PC-3 (cell line): ENCODE measurements around the gene DHX34. TPM values are rescaled to one million over a fixed set of nuclear protein-coding genes. Genes with fewer than 3 reads are reported as not detected.

Experiments used
- ATAC-seq: fragments of 200-7000 bp; cut with Tn5 transposase; 2 replicates; pipeline ENCODE4 v1.9.1; 2020; ENCODE audit warnings: mild to moderate bottlenecking, moderate library complexity
- BruUV-seq: library from RNA; stranded (reverse); fragments of 400-500 nt; replicated peaks from 2 replicates; lab custom pipeline; 2021; lab: Mats Ljungman, UMichigan
- CTCF ChIA-PET: fragments of 300-600 bp; sonication (Branson Sonifier 250); formaldehyde crosslinking; loops from one replicate; lab custom pipeline; 2022; ENCODE audit warnings: antibody characterized with exemption; lab: Charles Lee
- POLR2A ChIA-PET: fragments of 300-600 bp; sonication (Branson Sonifier 250); formaldehyde crosslinking; loops from one replicate; lab custom pipeline; 2022; ENCODE audit warnings: antibody characterized with exemption; ENCODE audit not compliant: unreplicated experiment; lab: Charles Lee
- DNase-seq: peaks from one replicate; pipeline ENCODE4 v3.0.0-alpha.2; 2015
- H2AFZ ChIP-seq: fragments of 300-600 bp; sonication (generic); 2 replicates; pipeline ENCODE4 v1.6.0; 2016; ENCODE audit warnings: antibody characterized with exemption, low read length
- H3F3A ChIP-seq: fragments of 300-600 bp; sonication (generic); one replicate; pipeline ENCODE4 v1.6.0; 2017; ENCODE audit warnings: antibody characterized with exemption, low read length, control low read depth, mild to moderate bottlenecking; ENCODE audit not compliant: unreplicated experiment
- H3K27ac ChIP-seq: fragments of 300-600 bp; sonication (generic); 2 replicates; pipeline ENCODE4 v1.5.1; 2016; ENCODE audit warnings: mild to moderate bottlenecking, low read length
- H3K27me3 ChIP-seq: fragments of 300-600 bp; sonication (generic); 2 replicates; pipeline ENCODE4 v1.6.1; 2016; ENCODE audit warnings: low read length, mixed read lengths
- H3K36me3 ChIP-seq: fragments of 300-600 bp; sonication (generic); 2 replicates; pipeline ENCODE4 v1.6.1; 2016; ENCODE audit warnings: low read depth, mixed run types, low read length, mixed read lengths
- H3K4me1 ChIP-seq: fragments of 300-600 bp; sonication (generic); 2 replicates; pipeline ENCODE4 v1.5.1; 2016; ENCODE audit warnings: low read length; ENCODE audit not compliant: insufficient read depth
- H3K4me2 ChIP-seq: fragments of 300-600 bp; sonication (generic); 2 replicates; pipeline ENCODE4 v1.6.0; 2016; ENCODE audit warnings: low read length
- H3K4me3 ChIP-seq: fragments of 300-600 bp; sonication (generic); 2 replicates; pipeline ENCODE4 v1.5.1; 2016; ENCODE audit warnings: mild to moderate bottlenecking, low read length, mixed read lengths
- H3K79me2 ChIP-seq: fragments of 300-600 bp; sonication (generic); 2 replicates; pipeline ENCODE4 v1.6.1; 2017; ENCODE audit warnings: low read length, mixed read lengths
- H3K9ac ChIP-seq: fragments of 300-600 bp; sonication (generic); 2 replicates; pipeline ENCODE4 v1.6.0; 2016; ENCODE audit warnings: mild to moderate bottlenecking, low read length
- H3K9me2 ChIP-seq: fragments of 300-600 bp; sonication (generic); replicated peaks from 2 replicates; pipeline ENCODE4 v1.6.1; 2016; ENCODE audit warnings: mixed run types, low read length, mixed read lengths
- H3K9me3 ChIP-seq: fragments of 300-600 bp; sonication (generic); 2 replicates; pipeline ENCODE4 v1.6.1; 2016; ENCODE audit warnings: low read length, mixed read lengths
- H4K20me1 ChIP-seq: fragments of 300-600 bp; sonication (generic); 2 replicates; pipeline ENCODE4 v1.6.1; 2016; ENCODE audit warnings: low read length, mixed read lengths
- EZH2 ChIP-seq: fragments of 300-600 bp; sonication (generic); IDR thresholded peaks from one replicate; pipeline ENCODE4 v1.6.1; 2017; ENCODE audit warnings: antibody characterized with exemption, mild to moderate bottlenecking, low read length; ENCODE audit not compliant: unreplicated experiment
- EZH2phosphoT487 ChIP-seq: fragments of 300-600 bp; sonication (generic); IDR thresholded peaks from 2 replicates; pipeline ENCODE4 v1.6.1; 2018; ENCODE audit warnings: mild to moderate bottlenecking, antibody characterized with exemption, low read length, borderline replicate concordance
- intact Hi-C: fragments of 100-400 bp; cut with micrococcal nuclease; formaldehyde crosslinking; loops from 2 replicates; pipeline ENCODE4 v1.9.0; 2023
- total RNA-seq: library from RNA; depleted of rRNA; stranded (reverse); fragments of >200 nt; gene quantifications from 2 replicates; pipeline ENCODE4 v1.2.3, GENCODE V29; 2014
- TF ChIP-seq, protein P1 (sequence below): fragments of 300-600 bp; sonication (generic); conservative IDR thresholded peaks from 2 replicates; pipeline ENCODE4 v1.5.1; 2017; ENCODE audit warnings: antibody characterized with exemption, low read depth, mild to moderate bottlenecking, low read length

The DHX34 gene
- total RNA-seq, 1 experiment from 2014 or later: 28.3 TPM

DNA sequence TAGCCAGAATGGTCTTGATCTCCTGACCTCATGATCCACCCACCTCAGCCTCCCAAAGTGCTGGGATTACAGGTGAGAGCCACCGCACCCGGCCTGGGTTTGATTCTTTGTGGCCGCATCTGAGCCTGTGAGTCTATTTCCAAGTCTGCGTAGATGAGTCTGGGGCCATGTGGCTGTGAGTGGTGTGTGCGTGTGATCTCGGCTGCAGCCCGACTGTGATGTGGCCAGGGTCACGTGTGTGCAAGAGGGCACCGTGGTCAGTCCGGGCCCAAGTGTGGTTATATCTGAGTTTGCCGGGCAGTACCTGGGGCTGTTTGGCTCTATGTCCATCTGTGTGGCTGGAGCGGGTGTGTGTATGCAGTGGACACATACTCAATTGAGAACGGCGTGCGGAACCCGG, 64.8 kb downstream of the DHX34 start:
- POLR2A ChIA-PET: no interaction called here
- H3K27me3 ChIP-seq: peaks cover 19% of the 10 kb centered on the region
- H3K9me3 ChIP-seq: no peaks in the 10 kb centered on the region
- H3K79me2 ChIP-seq: no peaks in the 10 kb centered on the region
- H3K9ac ChIP-seq: no peak overlapping the region
- H4K20me1 ChIP-seq: no peaks in the 10 kb centered on the region
- no TSS peak for BruUV-seq
- H3K36me3 ChIP-seq: no peaks in the 10 kb centered on the region
- CTCF ChIA-PET: interaction anchor here (0.5 kb wide), 1 partner anchor 22 kb away, joined by 3 read pairs; no protein-coding TSS in a partner anchor
- no peaks in the 10 kb centered on the region for H3F3A ChIP-seq
- H3K27ac ChIP-seq: no peak overlapping the region
- ATAC-seq (no peak), DNase-seq (no peak)
- TF ChIP-seq EZH2 (no peak), EZH2phosphoT487 (no peak)
- TF ChIP-seq, protein P1, sequence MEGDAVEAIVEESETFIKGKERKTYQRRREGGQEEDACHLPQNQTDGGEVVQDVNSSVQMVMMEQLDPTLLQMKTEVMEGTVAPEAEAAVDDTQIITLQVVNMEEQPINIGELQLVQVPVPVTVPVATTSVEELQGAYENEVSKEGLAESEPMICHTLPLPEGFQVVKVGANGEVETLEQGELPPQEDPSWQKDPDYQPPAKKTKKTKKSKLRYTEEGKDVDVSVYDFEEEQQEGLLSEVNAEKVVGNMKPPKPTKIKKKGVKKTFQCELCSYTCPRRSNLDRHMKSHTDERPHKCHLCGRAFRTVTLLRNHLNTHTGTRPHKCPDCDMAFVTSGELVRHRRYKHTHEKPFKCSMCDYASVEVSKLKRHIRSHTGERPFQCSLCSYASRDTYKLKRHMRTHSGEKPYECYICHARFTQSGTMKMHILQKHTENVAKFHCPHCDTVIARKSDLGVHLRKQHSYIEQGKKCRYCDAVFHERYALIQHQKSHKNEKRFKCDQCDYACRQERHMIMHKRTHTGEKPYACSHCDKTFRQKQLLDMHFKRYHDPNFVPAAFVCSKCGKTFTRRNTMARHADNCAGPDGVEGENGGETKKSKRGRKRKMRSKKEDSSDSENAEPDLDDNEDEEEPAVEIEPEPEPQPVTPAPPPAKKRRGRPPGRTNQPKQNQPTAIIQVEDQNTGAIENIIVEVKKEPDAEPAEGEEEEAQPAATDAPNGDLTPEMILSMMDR: no peak
- no peaks in the 10 kb centered on the region for H3K9me2 ChIP-seq
- intact Hi-C loops: no loop called here
- H2AFZ ChIP-seq: no peak overlapping the region
- H3K4me3 ChIP-seq: no peak overlapping the region
- H3K4me1 ChIP-seq: no peaks in the 10 kb centered on the region
- no peak overlapping the region for H3K4me2 ChIP-seq

DNA sequence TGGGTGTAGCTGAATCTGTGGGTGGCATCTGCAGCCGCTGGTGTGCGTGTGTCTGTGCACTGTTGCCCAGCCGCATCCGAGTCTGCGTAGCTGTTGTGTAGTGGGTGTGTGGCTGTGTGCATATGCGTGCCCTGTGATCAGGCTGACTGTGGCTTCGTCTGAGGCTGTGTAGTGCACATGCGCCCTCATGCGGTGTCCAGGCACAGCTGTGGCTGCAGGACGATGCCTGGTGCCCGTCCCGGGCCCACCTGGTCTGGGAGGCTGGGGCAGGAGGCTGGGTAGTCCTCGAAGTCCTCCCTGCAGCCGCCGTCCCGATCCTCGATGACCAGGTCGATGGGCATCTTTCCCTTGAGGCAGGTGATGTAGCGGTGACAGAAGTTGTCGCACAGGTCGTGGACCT, 65.4 kb downstream of the DHX34 start:
- ChIA-PET CTCF (interaction anchor here (0.5 kb wide), 2 partner anchors 23 to 66 kb away, joined by 3 to 4 read pairs; partner anchors contain the start of gene DHX34), POLR2A (no interaction called here)
- Histone ChIP-seq H3K9me3 (no peaks in the 10 kb centered on the region), H3K79me2 (no peaks in the 10 kb centered on the region), H2AFZ (no peak overlapping the region), H3K4me1 (no peaks in the 10 kb centered on the region), H3K36me3 (no peaks in the 10 kb centered on the region), H4K20me1 (no peaks in the 10 kb centered on the region), H3F3A (no peaks in the 10 kb centered on the region), H3K4me3 (no peak overlapping the region), H3K27ac (no peak overlapping the region), H3K4me2 (no peak overlapping the region), H3K9me2 (no peaks in the 10 kb centered on the region), H3K27me3 (peaks cover 20% of the 10 kb centered on the region), H3K9ac (no peak overlapping the region)
- ATAC-seq (peak; percentile 93), DNase-seq (peak; percentile 57)
- intact Hi-C loops: no loop called here
- no TSS peak for BruUV-seq
- no peak for TF ChIP-seq EZH2
- TF ChIP-seq, protein P1: peak; percentile 55

DNA sequence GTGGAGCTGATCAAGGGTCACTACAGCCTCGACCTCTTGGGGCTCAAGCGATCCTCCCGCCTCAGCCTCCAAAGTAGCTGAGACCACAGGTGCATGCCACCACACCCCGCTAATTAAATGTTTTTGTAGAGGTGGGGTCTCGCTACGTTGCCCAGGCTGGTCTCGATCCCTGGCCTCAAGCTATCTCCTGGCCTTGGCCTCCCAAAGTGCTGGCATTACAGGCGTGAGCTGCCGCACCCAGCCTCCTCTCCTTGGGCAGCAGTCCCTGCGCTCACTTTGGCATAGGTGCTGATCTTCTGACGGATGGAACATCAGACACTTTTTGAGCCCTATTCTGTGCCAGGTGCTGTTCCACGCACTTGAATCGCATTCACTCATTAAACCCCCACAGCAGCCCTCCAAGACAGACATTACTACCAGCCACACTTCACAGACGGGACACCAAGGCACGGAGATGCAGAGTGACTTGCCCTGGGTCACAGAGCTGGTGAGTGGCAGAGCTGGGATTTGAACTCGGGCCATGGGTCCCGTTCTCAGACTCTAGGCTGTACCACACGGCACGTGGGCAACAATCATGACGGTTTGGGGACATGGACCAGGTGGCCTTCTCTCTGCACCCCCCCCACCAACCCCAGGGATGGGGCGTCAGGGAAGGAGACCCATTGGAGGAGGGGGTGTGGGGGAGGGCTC, 67.0 kb downstream of the DHX34 start:
- no peak overlapping the region for H2AFZ ChIP-seq
- DNase-seq: no peak
- H3K9me2 ChIP-seq: no peaks in the 10 kb centered on the region
- CTCF ChIA-PET: no interaction called here
- H4K20me1 ChIP-seq: no peaks in the 10 kb centered on the region
- H3K4me3 ChIP-seq: no peak overlapping the region
- no peak overlapping the region for H3K9ac ChIP-seq
- H3K79me2 ChIP-seq: no peaks in the 10 kb centered on the region
- no peak overlapping the region for H3K27ac ChIP-seq
- no peak for ATAC-seq
- H3K4me1 ChIP-seq: no peaks in the 10 kb centered on the region
- H3K27me3 ChIP-seq: peaks cover 32% of the 10 kb centered on the region
- no TSS peak for BruUV-seq
- H3K9me3 ChIP-seq: no peaks in the 10 kb centered on the region
- no peaks in the 10 kb centered on the region for H3F3A ChIP-seq
- no peak overlapping the region for H3K4me2 ChIP-seq
- POLR2A ChIA-PET: no interaction called here
- TF ChIP-seq EZH2 (no peak), EZH2phosphoT487 (no peak)
- TF ChIP-seq, protein P1: no peak
- intact Hi-C loops: no loop called here
- H3K36me3 ChIP-seq: no peaks in the 10 kb centered on the region
